Measurements from ENCODE around the gene LNPEP.

Gene LNPEP

GRCh38 chr5:97004423-97005060 is 68.7 kb downstream of the LNPEP start:
- DNase-seq: no peak

GRCh38 chr5:97006454-97007060 is 70.7 kb downstream of the LNPEP start:
- no peak for DNase-seq

GRCh38 chr5:97009212-97009898 is 73.5 kb downstream of the LNPEP start:
- DNase-seq: peak; percentile 31

GRCh38 chr5:97009921-97010320 is 74.0 kb downstream of the LNPEP start:
- no peak for DNase-seq

GRCh38 chr5:97010606-97011005 is 74.7 kb downstream of the LNPEP start:
- DNase-seq: no peak

- DNase-seq: no peak
Observed at GRCh38 chr5:97011567-97011966, 75.7 kb downstream of the LNPEP start.

GRCh38 chr5:97019435-97020117 is 83.7 kb downstream of the LNPEP start:
- DNase-seq: no peak

GRCh38 chr5:97021416-97021815 is 85.5 kb downstream of the LNPEP start:
- DNase-seq: no peak

GRCh38 chr5:97022898-97023297 is 87.0 kb downstream of the LNPEP start:
- DNase-seq: no peak

- DNase-seq: no peak
Observed at GRCh38 chr5:97026721-97027120, 90.8 kb downstream of the LNPEP start.

GRCh38 chr5:97037819-97038218 is 101.9 kb downstream of the LNPEP start:
- DNase-seq: no peak

- no peak for DNase-seq
Observed at GRCh38 chr5:97041239-97041638, 105.4 kb downstream of the LNPEP start.

GRCh38 chr5:97042996-97043395 is 107.1 kb downstream of the LNPEP start:
- no peak for DNase-seq

GRCh38 chr5:97043511-97043910 is 107.6 kb downstream of the LNPEP start:
- no peak for DNase-seq

GRCh38 chr5:97044052-97044451 is 108.2 kb downstream of the LNPEP start:
- DNase-seq: no peak

GRCh38 chr5:97046270-97046982 is 110.5 kb downstream of the LNPEP start:
- DNase-seq: no peak

GRCh38 chr5:97047076-97047475 is 111.2 kb downstream of the LNPEP start:
- DNase-seq: no peak

GRCh38 chr5:97049175-97049574 is 113.3 kb downstream of the LNPEP start:
- DNase-seq: no peak

GRCh38 chr5:97056263-97056662 is 120.4 kb downstream of the LNPEP start:
- DNase-seq: no peak

GRCh38 chr5:97062046-97062445 is 126.2 kb downstream of the LNPEP start:
- DNase-seq: no peak

GRCh38 chr5:97063251-97063650 is 127.4 kb downstream of the LNPEP start:
- no peak for DNase-seq

GRCh38 chr5:97065475-97065874 is 129.6 kb downstream of the LNPEP start:
- DNase-seq: no peak

- DNase-seq: no peak
Observed at GRCh38 chr5:97067296-97067850, 131.5 kb downstream of the LNPEP start.
